Osteoblast (primary cell): ENCODE results near the gene RBPJ. TPM values are rescaled to one million over a fixed set of nuclear protein-coding genes. Genes with fewer than 3 reads are reported as not detected.

Experiments
- DNase-seq: peaks from one replicate; pipeline ENCODE4 v3.0.0; 2011; ENCODE audit warnings: low spot score, mixed read lengths; ENCODE audit not compliant: insufficient read length; ENCODE audit errors: missing footprints
- H2AFZ ChIP-seq: 2 replicates; pipeline ENCODE4 v1.6.0; 2011; ENCODE audit warnings: mild to moderate bottlenecking, low read length
- H3K27ac ChIP-seq: 2 replicates; pipeline ENCODE4 v1.5.1; 2011; ENCODE audit warnings: mild to moderate bottlenecking, low read depth, low read length, moderate library complexity
- H3K27me3 ChIP-seq: 2 replicates; pipeline ENCODE4 v1.6.0; 2012; ENCODE audit warnings: mild to moderate bottlenecking, control low read depth, inconsistent platforms, low read length, moderate library complexity; ENCODE audit not compliant: insufficient read depth
- H3K36me3 ChIP-seq: 2 replicates; pipeline ENCODE4 v1.5.1; 2011; ENCODE audit warnings: mild to moderate bottlenecking, low read length, control low read depth, moderate library complexity; ENCODE audit not compliant: insufficient read depth
- H3K4me1 ChIP-seq: 2 replicates; pipeline ENCODE4 v1.5.1; 2011; ENCODE audit warnings: mild to moderate bottlenecking, low read length, control low read depth, moderate library complexity; ENCODE audit not compliant: insufficient read depth
- H3K4me2 ChIP-seq: 2 replicates; pipeline ENCODE4 v1.6.0; 2011; ENCODE audit warnings: mild to moderate bottlenecking, low read length; ENCODE audit not compliant: insufficient read depth
- H3K4me3 ChIP-seq: fragments of 200-600 bp; sonication (generic); 3 replicates; pipeline ENCODE4 v1.5.1; 2012; ENCODE audit warnings: mild to moderate bottlenecking, low read length, inconsistent platforms; ENCODE audit not compliant: insufficient read depth
- H3K79me2 ChIP-seq: 2 replicates; pipeline ENCODE4 v1.6.0; 2012; ENCODE audit warnings: mild to moderate bottlenecking, low read length, control low read depth, inconsistent platforms; ENCODE audit not compliant: insufficient read depth
- H3K9me3 ChIP-seq: 2 replicates; pipeline ENCODE4 v1.5.1; 2011; ENCODE audit warnings: low read depth, low read length, control low read depth
- H4K20me1 ChIP-seq: 2 replicates; pipeline ENCODE4 v1.6.0; 2012; ENCODE audit warnings: mild to moderate bottlenecking, low read length, control low read depth; ENCODE audit not compliant: insufficient read depth
- total RNA-seq: library from RNA; depleted of rRNA; stranded (reverse); fragments of >200 nt; gene quantifications from 2 replicates; pipeline ENCODE4 v1.2.3, GENCODE V29; 2012
- TF ChIP-seq, protein P1 (sequence below): IDR thresholded peaks from 2 replicates; pipeline ENCODE4 v1.5.1; 2011; ENCODE audit warnings: mild to moderate bottlenecking, low read depth, low read length, moderate library complexity; ENCODE audit errors: extremely low read depth

RBPJ gene
- total RNA-seq, 1 donor = 106 TPM

DNA sequence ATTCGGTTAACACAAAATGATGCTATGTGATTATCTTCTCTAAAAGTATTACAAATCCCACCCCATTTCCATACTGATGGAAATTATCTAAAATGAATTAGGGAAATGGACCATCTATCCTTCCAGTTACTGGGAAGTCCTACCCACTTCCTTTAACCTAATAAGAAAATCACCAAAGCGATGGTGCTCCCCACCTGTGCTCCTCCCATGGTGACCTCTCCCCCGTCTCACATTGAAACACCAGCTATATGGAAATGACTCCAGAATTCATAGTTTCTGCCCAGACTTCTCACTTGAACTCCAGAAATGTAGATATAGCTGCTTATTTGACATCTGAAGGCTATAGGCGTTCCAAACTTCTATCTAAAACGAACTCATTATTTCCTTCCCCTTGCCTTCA lies 121.0 kb downstream of the RBPJ start:
- Histone ChIP-seq H4K20me1 (no peaks in the 10 kb centered on the region), H3K79me2 (no peaks in the 10 kb centered on the region)
- no peak for DNase-seq

DNA sequence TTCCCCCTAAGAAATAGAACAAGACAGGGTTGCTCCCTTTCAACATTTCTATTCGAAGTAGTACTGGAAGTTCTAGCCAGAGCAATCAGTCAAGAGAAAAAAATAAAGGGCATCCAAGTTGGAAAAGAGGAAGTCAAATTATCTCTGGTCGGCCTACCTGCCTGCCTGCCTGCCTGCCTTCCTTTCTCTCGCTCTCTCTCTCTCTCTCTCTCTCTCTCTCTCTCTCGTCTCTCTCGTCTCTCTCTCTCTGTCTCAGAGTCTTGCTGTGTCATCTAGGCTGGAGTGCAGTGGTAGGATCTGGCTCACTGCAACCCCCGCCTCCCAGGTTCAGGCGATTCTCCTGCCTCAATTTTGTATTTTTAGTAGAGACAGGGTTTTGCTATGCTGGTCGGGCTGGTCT lies 126.6 kb downstream of the RBPJ start:
- no peaks in the 10 kb centered on the region for H3K36me3 ChIP-seq
- H3K4me1 ChIP-seq = peaks cover 2% of the 10 kb centered on the region
- DNase-seq = no peak
- TF ChIP-seq, protein P1, sequence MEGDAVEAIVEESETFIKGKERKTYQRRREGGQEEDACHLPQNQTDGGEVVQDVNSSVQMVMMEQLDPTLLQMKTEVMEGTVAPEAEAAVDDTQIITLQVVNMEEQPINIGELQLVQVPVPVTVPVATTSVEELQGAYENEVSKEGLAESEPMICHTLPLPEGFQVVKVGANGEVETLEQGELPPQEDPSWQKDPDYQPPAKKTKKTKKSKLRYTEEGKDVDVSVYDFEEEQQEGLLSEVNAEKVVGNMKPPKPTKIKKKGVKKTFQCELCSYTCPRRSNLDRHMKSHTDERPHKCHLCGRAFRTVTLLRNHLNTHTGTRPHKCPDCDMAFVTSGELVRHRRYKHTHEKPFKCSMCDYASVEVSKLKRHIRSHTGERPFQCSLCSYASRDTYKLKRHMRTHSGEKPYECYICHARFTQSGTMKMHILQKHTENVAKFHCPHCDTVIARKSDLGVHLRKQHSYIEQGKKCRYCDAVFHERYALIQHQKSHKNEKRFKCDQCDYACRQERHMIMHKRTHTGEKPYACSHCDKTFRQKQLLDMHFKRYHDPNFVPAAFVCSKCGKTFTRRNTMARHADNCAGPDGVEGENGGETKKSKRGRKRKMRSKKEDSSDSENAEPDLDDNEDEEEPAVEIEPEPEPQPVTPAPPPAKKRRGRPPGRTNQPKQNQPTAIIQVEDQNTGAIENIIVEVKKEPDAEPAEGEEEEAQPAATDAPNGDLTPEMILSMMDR = no peak
- no peaks in the 10 kb centered on the region for H3K27me3 ChIP-seq
- no peaks in the 10 kb centered on the region for H4K20me1 ChIP-seq
- no peak overlapping the region for H3K27ac ChIP-seq
- H3K9me3 ChIP-seq = no peaks in the 10 kb centered on the region
- H3K4me3 ChIP-seq = no peak overlapping the region
- no peaks in the 10 kb centered on the region for H3K79me2 ChIP-seq
- no peak overlapping the region for H3K4me2 ChIP-seq
- no peak overlapping the region for H2AFZ ChIP-seq

More for the DNA sequence above, 121.0 kb downstream of the RBPJ start:
- H3K4me3 ChIP-seq = no peak overlapping the region
- H3K4me1 ChIP-seq = peaks cover 11% of the 10 kb centered on the region
- TF ChIP-seq, protein P1 = no peak
- no peak overlapping the region for H3K4me2 ChIP-seq
- no peak overlapping the region for H2AFZ ChIP-seq
- no peaks in the 10 kb centered on the region for H3K27me3 ChIP-seq
- H3K27ac ChIP-seq = no peak overlapping the region
- no peaks in the 10 kb centered on the region for H3K9me3 ChIP-seq
- H3K36me3 ChIP-seq = peaks cover under 1% of the 10 kb centered on the region

DNA sequence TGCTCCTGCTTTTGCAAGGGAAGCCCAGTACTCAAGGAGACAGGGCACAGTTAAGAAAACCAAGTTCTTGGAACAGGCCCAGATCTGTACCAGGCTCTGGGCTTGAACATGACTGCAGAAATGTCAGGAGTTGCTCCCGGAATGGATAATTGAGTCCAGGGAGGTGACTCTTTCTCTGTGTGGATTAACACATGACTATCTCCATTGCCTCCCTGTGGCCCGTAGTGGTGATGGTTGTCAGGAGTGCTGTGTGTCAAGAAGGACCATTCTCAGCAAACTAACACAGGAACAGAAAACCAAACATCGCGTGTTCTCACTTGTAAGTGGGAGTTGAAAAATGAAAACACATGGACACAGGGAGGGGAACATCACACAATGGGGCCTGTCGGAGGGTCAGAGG lies 129.6 kb downstream of the RBPJ start:
- Histone ChIP-seq H3K36me3 (no peaks in the 10 kb centered on the region), H3K4me2 (no peak overlapping the region), H3K4me1 (peaks cover 4% of the 10 kb centered on the region), H3K27me3 (no peaks in the 10 kb centered on the region), H2AFZ (no peak overlapping the region), H3K27ac (no peak overlapping the region), H3K4me3 (no peak overlapping the region), H3K79me2 (no peaks in the 10 kb centered on the region), H3K9me3 (no peaks in the 10 kb centered on the region), H4K20me1 (no peaks in the 10 kb centered on the region)
- DNase-seq = no peak
- TF ChIP-seq, protein P1 = no peak

DNA sequence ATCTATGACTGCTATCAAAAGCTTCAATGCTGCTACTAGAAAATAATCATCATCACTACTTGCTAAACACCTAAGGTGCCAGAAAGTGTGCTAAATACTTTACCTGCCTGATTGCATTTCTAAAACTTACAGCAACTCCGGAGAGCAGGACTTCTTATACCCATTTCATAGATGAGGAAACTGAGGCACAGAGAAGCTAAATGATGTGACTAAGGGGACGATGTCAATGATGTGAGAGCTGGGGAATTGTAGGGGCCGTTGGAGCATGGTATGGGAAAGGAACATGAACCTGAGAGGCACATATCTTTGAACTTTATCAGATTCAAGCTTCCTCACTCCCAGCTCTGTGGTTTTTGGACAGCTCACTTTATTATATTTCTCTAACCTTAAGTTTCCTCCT lies 130.8 kb downstream of the RBPJ start:
- H3K79me2 ChIP-seq = no peaks in the 10 kb centered on the region
- H3K27me3 ChIP-seq = no peaks in the 10 kb centered on the region
- TF ChIP-seq, protein P1 = no peak
- H3K9me3 ChIP-seq = no peaks in the 10 kb centered on the region
- H2AFZ ChIP-seq = no peak overlapping the region
- DNase-seq = no peak
- no peak overlapping the region for H3K4me2 ChIP-seq
- H3K36me3 ChIP-seq = no peaks in the 10 kb centered on the region
- H3K4me3 ChIP-seq = no peak overlapping the region
- no peak overlapping the region for H3K27ac ChIP-seq
- peaks cover 9% of the 10 kb centered on the region for H3K4me1 ChIP-seq
- no peaks in the 10 kb centered on the region for H4K20me1 ChIP-seq
